ENCODE data around the gene DAPK2. TPM values are rescaled to one million over a fixed set of nuclear protein-coding genes. Genes with fewer than 3 reads are reported as not detected.

Gene DAPK2
- total and polyA plus RNA-seq, 2 experiments from 2014 or later = 0.51 to 1.4 TPM

GRCh38 chr15:63888146-63888545, 158.1 kb downstream of the DAPK2 start:
- no peak overlapping the region for H3K27ac ChIP-seq
- no peak overlapping the region for H3K4me3 ChIP-seq
- TF ChIP-seq, protein P1, sequence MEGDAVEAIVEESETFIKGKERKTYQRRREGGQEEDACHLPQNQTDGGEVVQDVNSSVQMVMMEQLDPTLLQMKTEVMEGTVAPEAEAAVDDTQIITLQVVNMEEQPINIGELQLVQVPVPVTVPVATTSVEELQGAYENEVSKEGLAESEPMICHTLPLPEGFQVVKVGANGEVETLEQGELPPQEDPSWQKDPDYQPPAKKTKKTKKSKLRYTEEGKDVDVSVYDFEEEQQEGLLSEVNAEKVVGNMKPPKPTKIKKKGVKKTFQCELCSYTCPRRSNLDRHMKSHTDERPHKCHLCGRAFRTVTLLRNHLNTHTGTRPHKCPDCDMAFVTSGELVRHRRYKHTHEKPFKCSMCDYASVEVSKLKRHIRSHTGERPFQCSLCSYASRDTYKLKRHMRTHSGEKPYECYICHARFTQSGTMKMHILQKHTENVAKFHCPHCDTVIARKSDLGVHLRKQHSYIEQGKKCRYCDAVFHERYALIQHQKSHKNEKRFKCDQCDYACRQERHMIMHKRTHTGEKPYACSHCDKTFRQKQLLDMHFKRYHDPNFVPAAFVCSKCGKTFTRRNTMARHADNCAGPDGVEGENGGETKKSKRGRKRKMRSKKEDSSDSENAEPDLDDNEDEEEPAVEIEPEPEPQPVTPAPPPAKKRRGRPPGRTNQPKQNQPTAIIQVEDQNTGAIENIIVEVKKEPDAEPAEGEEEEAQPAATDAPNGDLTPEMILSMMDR (IDR thresholded peaks at IDR 0.05; ENCODE audit: low read depth, low read length) = no peak
- no peak for DNase-seq (ENCODE audit: low read depth in 1 of 2, low spot score in 1 of 2)
- H3K27me3 ChIP-seq = no peaks in the 10 kb centered on the region
- no peaks in the 10 kb centered on the region for H3K9me3 ChIP-seq (ENCODE audit: low read depth)
- no peaks in the 10 kb centered on the region for H3K36me3 ChIP-seq
- H3K4me1 ChIP-seq (ENCODE audit: low read depth) = no peaks in the 10 kb centered on the region

DNA sequence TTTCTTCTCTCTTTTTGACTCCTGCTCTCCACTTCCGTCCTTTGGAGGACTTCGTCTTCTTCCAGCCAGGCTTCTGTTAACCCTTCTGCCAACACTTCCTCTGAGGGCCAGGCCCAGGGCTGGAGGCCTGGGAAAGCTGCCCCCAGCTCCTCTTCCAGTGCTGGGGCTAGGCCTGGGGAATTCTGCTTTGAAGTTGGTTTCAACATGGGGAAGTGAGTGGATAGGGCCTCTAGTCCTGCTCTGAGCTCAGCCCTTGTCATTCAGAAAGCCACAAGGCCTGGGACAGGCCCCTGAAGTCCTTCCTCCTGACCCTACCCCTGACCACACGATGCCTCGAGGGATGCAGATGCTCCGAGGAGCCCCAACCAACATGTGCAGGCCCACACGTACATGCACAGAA, 158.7 kb downstream of the DAPK2 start:
- no peaks in the 10 kb centered on the region for H3K9me3 ChIP-seq (ENCODE audit: low read depth)
- no peaks in the 10 kb centered on the region for H3K4me1 ChIP-seq (ENCODE audit: low read depth)
- no peak overlapping the region for H3K27ac ChIP-seq
- TF ChIP-seq, protein P1 (IDR thresholded peaks at IDR 0.05; ENCODE audit: low read depth, low read length) = no peak
- no peaks in the 10 kb centered on the region for H3K36me3 ChIP-seq
- no peak for DNase-seq (ENCODE audit: low read depth in 1 of 2, low spot score in 1 of 2)
- H3K27me3 ChIP-seq = no peaks in the 10 kb centered on the region
- H3K4me3 ChIP-seq = no peak overlapping the region

DNA sequence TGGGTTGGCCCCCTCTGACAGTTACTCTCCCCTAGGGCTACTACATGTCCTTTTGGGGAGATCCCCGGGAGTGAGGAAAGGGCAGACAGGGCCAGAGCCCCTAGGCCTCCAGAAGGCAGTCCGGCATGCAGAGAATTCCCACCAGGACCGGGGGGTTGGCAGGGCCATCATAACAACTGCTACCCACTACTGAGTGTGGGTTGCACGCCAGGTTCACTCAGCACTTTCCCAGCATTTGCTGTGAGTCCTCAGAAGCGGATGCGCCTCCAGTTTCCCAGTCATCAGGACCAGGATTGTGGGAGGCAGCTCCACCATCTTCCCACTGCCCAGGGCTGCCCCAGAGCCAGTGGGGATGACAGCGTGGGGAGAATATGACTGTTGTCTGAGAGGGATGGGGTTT, 161.3 kb downstream of the DAPK2 start:
- TF ChIP-seq, protein P1 (IDR thresholded peaks at IDR 0.05; ENCODE audit: low read depth, low read length) = no peak
- no peaks in the 10 kb centered on the region for H3K36me3 ChIP-seq
- no peak overlapping the region for H3K27ac ChIP-seq
- H3K4me3 ChIP-seq = no peak overlapping the region
- no peaks in the 10 kb centered on the region for H3K27me3 ChIP-seq
- no peak for DNase-seq (ENCODE audit: low read depth in 1 of 2, low spot score in 1 of 2)
- no peaks in the 10 kb centered on the region for H3K9me3 ChIP-seq (ENCODE audit: low read depth)
- peaks cover 4% of the 10 kb centered on the region for H3K4me1 ChIP-seq (ENCODE audit: low read depth)

- DNase-seq (ENCODE audit: low read depth in 1 of 2, low spot score in 1 of 2) = no peak
- Histone ChIP-seq H3K27ac (no peak overlapping the region), H3K36me3 (no peaks in the 10 kb centered on the region), H3K27me3 (no peaks in the 10 kb centered on the region), H3K4me1 (ENCODE audit: low read depth) (peaks cover 4% of the 10 kb centered on the region), H3K4me3 (no peak overlapping the region), H3K9me3 (ENCODE audit: low read depth) (no peaks in the 10 kb centered on the region)
- TF ChIP-seq, protein P1 (IDR thresholded peaks at IDR 0.05; ENCODE audit: low read depth, low read length) = no peak
These were observed 164.9 kb downstream of the DAPK2 start for GRCh38 chr15:63881431-63881830.

DNA sequence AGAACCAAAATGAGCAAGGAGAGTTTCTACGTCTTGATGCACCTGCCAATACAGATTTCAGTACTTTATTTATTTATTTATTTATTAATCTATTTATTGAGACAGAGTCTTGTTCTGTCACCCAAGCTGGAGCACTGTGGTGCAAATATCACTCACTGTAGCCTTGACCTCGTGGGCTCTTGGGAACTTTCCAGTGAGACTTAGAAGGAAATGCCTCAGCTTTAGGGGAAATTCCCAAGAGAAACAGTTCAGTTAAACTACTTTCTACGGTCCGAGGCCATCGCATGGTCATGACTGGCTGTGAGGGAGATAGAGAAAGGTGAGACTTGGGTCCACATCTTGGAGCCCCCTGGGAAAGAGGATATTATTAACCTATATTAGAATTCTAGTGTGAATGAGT, 165.5 kb downstream of the DAPK2 start:
- no peak overlapping the region for H3K4me3 ChIP-seq
- peak in 1 of 2 donors; percentile 35 for DNase-seq (ENCODE audit: low read depth in 1 of 2, low spot score in 1 of 2)
- no peak overlapping the region for H3K27ac ChIP-seq
- H3K4me1 ChIP-seq (ENCODE audit: low read depth) = peaks cover 4% of the 10 kb centered on the region
- no peaks in the 10 kb centered on the region for H3K36me3 ChIP-seq
- TF ChIP-seq, protein P1 (IDR thresholded peaks at IDR 0.05; ENCODE audit: low read depth, low read length) = no peak
- H3K9me3 ChIP-seq (ENCODE audit: low read depth) = no peaks in the 10 kb centered on the region
- no peaks in the 10 kb centered on the region for H3K27me3 ChIP-seq

DNA sequence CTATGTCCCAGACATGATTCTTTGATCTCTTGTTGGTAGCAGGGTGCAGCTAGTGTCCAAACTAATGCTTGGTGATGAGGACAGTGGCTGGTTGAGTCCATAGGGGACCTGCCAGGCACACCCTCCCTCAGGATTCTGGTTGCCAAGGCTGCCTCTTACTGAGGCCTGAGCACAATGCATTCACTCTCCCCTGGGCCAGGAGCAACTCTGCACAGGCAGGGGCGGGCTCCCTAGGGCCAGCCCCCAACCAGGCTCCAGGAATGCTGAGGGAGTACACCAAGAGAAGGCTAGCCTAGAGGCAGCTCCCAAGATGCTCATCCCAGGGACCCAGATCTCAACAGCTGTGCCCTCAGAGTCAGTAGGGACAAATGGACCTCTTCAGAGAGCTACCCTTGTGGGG, 166.3 kb downstream of the DAPK2 start:
- no peak for DNase-seq (ENCODE audit: low read depth in 1 of 2, low spot score in 1 of 2)
- Histone ChIP-seq H3K4me3 (no peak overlapping the region), H3K27me3 (no peaks in the 10 kb centered on the region)

More for the DNA sequence above, 166.3 kb downstream of the DAPK2 start:
- H3K4me1 ChIP-seq (ENCODE audit: low read depth) = peaks cover 4% of the 10 kb centered on the region
- H3K9me3 ChIP-seq (ENCODE audit: low read depth) = no peaks in the 10 kb centered on the region
- H3K36me3 ChIP-seq = no peaks in the 10 kb centered on the region
- no peak overlapping the region for H3K27ac ChIP-seq
- TF ChIP-seq, protein P1 (IDR thresholded peaks at IDR 0.05; ENCODE audit: low read depth, low read length) = no peak

All from cardiac muscle cell (in vitro differentiated cells and primary cell).